Common myeloid progenitor, CD34-positive (primary cell): Measurements from ENCODE around the gene FHAD1.
A peak's percentile ranks its signal among the peaks of the same experiment; 100 is the strongest.

ENCODE experiments used
- CTCF ChIA-PET: fragments of 350-600 bp; sonication (Branson Sonifier 250); formaldehyde crosslinking; loops from one replicate; lab custom pipeline; 2021; ENCODE audit warnings: antibody characterized with exemption; lab: Charles Lee
- POLR2A ChIA-PET: fragments of 350-600 bp; sonication (Branson Sonifier 250); formaldehyde crosslinking; loops from one replicate; lab custom pipeline; 2021; ENCODE audit warnings: antibody characterized with exemption; lab: Charles Lee
- DNase-seq, 3 donors: peaks; one replicate each; pipeline versions ENCODE4 v3.0.0 to v3.0.0-alpha.2; 2013
- H3K27ac ChIP-seq, 2 experiments: 1 replicate in 1 of 2; 2 replicates in 1 of 2; pipeline ENCODE4 v1.7.0; 2013; ENCODE audit warnings: inconsistent platforms in 2 of 2, low read length in 2 of 2, mild to moderate bottlenecking in 2 of 2, low read depth in 1 of 2, moderate library complexity in 1 of 2; ENCODE audit not compliant: severe bottlenecking in 2 of 2, insufficient read depth in 1 of 2, poor library complexity in 1 of 2
- H3K27me3 ChIP-seq, 5 experiments: replicated peaks in 2 of 5; 1 replicate in 3 of 5; 2 replicates in 2 of 5; pipeline versions ENCODE4 v1.6.1 to v1.7.0; 2013; ENCODE audit warnings: low read length in 4 of 5, mild to moderate bottlenecking in 2 of 5, moderate library complexity in 2 of 5, inconsistent platforms in 1 of 5; ENCODE audit not compliant: insufficient read depth in 5 of 5, control insufficient read depth in 4 of 5
- H3K36me3 ChIP-seq, 4 experiments: 1 replicate in 2 of 4; 2 replicates in 2 of 4; pipeline versions ENCODE4 v1.6.1 to v1.7.0; 2013; ENCODE audit warnings: low read length in 3 of 4, control low read depth in 1 of 4, mild to moderate bottlenecking in 1 of 4; ENCODE audit not compliant: control insufficient read depth in 4 of 4, insufficient read depth in 4 of 4
- H3K4me1 ChIP-seq, 4 experiments: 1 replicate in 3 of 4; 2 replicates in 1 of 4; pipeline versions ENCODE4 v1.6.1 to v1.7.1; 2013; ENCODE audit warnings: low read length in 3 of 4, mild to moderate bottlenecking in 3 of 4, control low read depth in 1 of 4, inconsistent platforms in 1 of 4, moderate library complexity in 1 of 4; ENCODE audit not compliant: control insufficient read depth in 4 of 4, insufficient read depth in 4 of 4; ENCODE audit errors: control extremely low read depth in 1 of 4
- H3K4me3 ChIP-seq, 7 experiments: 1 replicate in 4 of 7; 2 replicates in 3 of 7; pipeline versions ENCODE4 v1.5.1 to v1.7.0; 2013; ENCODE audit warnings: mild to moderate bottlenecking in 7 of 7, low read length in 6 of 7, moderate library complexity in 6 of 7, inconsistent platforms in 2 of 7, low read depth in 2 of 7, control low read depth in 1 of 7; ENCODE audit not compliant: insufficient read depth in 4 of 7, control insufficient read depth in 1 of 7; ENCODE audit errors: extremely low read depth in 1 of 7
- H3K9me3 ChIP-seq, 5 experiments: 1 replicate in 4 of 5; 2 replicates in 1 of 5; pipeline versions ENCODE4 v1.6.1 to v1.7.1; 2013; ENCODE audit warnings: low read length in 4 of 5, mild to moderate bottlenecking in 2 of 5, inconsistent platforms in 1 of 5, low read depth in 1 of 5, moderate library complexity in 1 of 5; ENCODE audit not compliant: control insufficient read depth in 4 of 5, insufficient read depth in 2 of 5; ENCODE audit errors: control extremely low read depth in 1 of 5
- WGBS: methylation state at CpG from one replicate; pipeline ENCODE4 v1.1.5; 2013; ENCODE audit not compliant: insufficient coverage; 5-methylcytosine and 5-hydroxymethylcytosine counted together

FHAD1 gene

GRCh38 chr1:15412843-15413242 is 165.8 kb downstream of the FHAD1 start:
- Histone ChIP-seq H3K4me1 (peaks cover 11 to 82% (median 76%) of the 10 kb centered on the region in 4 experiments), H3K4me3 (peak overlapping the region in 3 of 7 experiments; percentile 19 to 55 (median 40))

DNA sequence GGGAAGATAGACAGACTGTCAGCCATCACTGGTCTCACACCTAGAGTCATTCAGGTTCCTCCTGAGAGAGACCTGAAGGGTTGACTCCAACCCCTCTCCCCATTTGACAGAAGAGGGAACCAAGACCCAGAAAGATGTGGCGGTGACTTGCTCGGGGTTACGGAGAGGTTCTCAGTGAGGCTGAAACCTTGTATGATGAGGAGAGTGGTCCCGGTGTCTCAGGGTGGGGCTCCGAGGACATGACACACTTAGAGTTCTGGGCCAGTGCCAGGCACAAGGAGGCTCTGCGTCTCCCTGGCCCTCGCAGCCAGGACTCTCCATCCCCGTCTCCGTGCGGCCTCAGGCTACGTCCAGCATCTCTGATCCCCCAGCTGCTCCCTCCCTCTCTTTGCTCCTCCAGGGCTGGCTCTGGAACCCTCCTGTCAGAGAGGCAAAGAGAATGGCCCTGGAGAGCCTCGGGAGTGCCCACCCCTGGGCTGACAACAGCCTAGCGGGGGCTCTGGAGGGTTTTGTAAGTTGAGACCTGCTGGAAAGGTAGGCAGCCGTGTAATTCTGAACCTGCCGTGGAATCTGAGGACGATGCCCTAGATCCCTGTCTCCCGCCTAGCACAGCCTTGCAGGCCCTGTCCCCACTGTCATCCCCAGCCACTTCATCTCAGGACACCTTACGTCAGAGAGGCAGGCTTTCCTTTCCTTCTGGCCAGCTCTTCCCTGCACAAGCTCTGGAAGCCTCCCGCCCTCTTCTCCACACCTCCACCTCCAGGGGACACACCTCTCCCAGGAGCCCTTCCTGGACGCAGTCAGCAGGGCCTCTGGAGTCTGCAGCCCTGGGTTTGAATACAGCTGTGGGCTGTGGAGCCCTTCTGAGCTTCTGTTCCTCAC is 166.8 kb downstream of the FHAD1 start:
- H3K27me3 ChIP-seq: no peaks in the 10 kb centered on the region
- DNase-seq: no peak
- no peak overlapping the region for H3K4me3 ChIP-seq
- H3K27ac ChIP-seq: no peak overlapping the region
- ChIA-PET CTCF (interaction anchor here (1.1 to 1.3 kb wide), 2 partner anchors 8 to 90 kb away, joined by 4 read pairs; no protein-coding TSS in a partner anchor), POLR2A (interaction anchor here (0.5 kb wide), 1 partner anchor 215 kb away, joined by 3 read pairs; no protein-coding TSS in a partner anchor)
- H3K9me3 ChIP-seq: no peaks in the 10 kb centered on the region
- WGBS: 94% methylated on average over 15 of the region's 20 CpGs
- H3K4me1 ChIP-seq: peaks cover 11 to 83% (median 76%) of the 10 kb centered on the region in 4 experiments
- peaks cover 0 to 31% (median 10%) of the 10 kb centered on the region in 4 experiments for H3K36me3 ChIP-seq

More at GRCh38 chr1:15412843-15413242, 165.8 kb downstream of the FHAD1 start:
- H3K27ac ChIP-seq: no peak overlapping the region
- H3K9me3 ChIP-seq: no peaks in the 10 kb centered on the region
- H3K36me3 ChIP-seq: peaks cover 0 to 31% (median 10%) of the 10 kb centered on the region in 4 experiments
- ChIA-PET CTCF (interaction anchor here (1.2 to 1.9 kb wide), 3 partner anchors 15 to 108 kb away, joined by 3 to 4 read pairs (median 3); no protein-coding TSS in a partner anchor), POLR2A (interaction anchor here (0.6 kb wide), 1 partner anchor 25 kb away, joined by 3 read pairs; no protein-coding TSS in a partner anchor)
- H3K27me3 ChIP-seq: peaks cover 0 to 2% (median 0%) of the 10 kb centered on the region in 5 experiments
- DNase-seq: no peak
- 96% methylated on average over 10 of the region's 11 CpGs for WGBS

GRCh38 chr1:15414445-15414983 is 167.5 kb downstream of the FHAD1 start:
- DNase-seq: no peak
- WGBS: 96% methylated on average over 10 of the region's 10 CpGs
- Histone ChIP-seq H3K9me3 (no peaks in the 10 kb centered on the region), H3K27ac (no peak overlapping the region), H3K4me3 (no peak overlapping the region), H3K36me3 (peaks cover 0 to 36% (median 10%) of the 10 kb centered on the region in 4 experiments), H3K4me1 (peaks cover 11 to 82% (median 70%) of the 10 kb centered on the region in 4 experiments), H3K27me3 (no peaks in the 10 kb centered on the region)
- ChIA-PET CTCF (interaction anchor here (1.1 to 1.3 kb wide), 3 partner anchors 9 to 91 kb away, joined by 4 read pairs; no protein-coding TSS in a partner anchor), POLR2A (no interaction called here)

- POLR2A ChIA-PET: interaction anchor here (0.6 to 1.8 kb wide), 4 partner anchors 9 to 63 kb away, joined by 3 to 7 read pairs (median 3); no protein-coding TSS in a partner anchor
- H3K27ac ChIP-seq: peak overlapping the region in 1 of 2 experiments; percentile 58
- no peaks in the 10 kb centered on the region for H3K9me3 ChIP-seq
- H3K36me3 ChIP-seq: peaks cover 0 to 48% (median 18%) of the 10 kb centered on the region in 4 experiments
- H3K27me3 ChIP-seq: no peaks in the 10 kb centered on the region
- CTCF ChIA-PET: interaction anchor here (0.7 to 6.0 kb wide), 7 partner anchors 11 to 104 kb away, joined by 3 to 28 read pairs (median 3); no protein-coding TSS in a partner anchor
- H3K4me3 ChIP-seq: peak overlapping the region in 5 of 7 experiments; percentile 10 to 61 (median 26)
- peaks cover 10 to 60% (median 51%) of the 10 kb centered on the region in 4 experiments for H3K4me1 ChIP-seq
- peak; percentile 87 to 96 (median 95) for DNase-seq
- WGBS: 38% methylated on average over 4 of the region's 18 CpGs
Observed at GRCh38 chr1:15417059-15417934, 170.3 kb downstream of the FHAD1 start.

DNA sequence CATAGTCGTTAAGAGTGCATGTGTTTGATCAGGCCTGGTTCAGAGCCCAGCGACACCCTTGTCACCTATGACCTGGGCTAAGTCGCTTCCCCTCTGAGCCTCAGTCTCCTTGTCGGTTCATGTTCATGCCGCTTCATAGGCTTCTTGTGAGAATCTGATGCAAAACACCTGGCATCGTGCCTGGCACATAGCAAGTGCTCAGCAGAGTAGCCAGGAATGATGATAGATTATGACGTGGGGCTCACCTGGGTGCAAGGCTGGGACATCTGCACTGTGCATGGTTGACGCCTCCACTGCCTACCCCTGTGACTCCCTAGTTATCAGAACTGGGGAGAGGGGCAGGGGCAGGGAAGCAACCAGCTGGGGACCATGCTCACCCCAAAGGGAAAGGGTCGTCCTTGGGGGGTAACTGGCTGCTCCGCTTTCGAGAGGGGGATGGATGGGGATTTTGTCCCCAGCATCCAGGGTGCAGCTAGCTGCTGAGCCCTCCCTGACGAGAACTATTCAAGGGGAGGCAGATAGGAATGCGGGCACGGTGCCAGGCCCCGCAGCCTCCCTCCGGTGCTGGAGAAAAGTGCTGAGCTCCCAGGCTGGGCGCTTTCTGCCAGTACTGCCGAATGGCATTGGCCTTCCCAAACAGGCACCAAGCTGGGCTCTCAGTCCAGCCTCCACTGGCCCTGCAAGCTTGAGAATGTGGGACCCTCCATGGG is 171.9 kb downstream of the FHAD1 start:
- H3K27me3 ChIP-seq: no peaks in the 10 kb centered on the region
- CTCF ChIA-PET: interaction anchor here (0.6 to 6.0 kb wide), 3 partner anchors 9 to 95 kb away, joined by 3 to 28 read pairs (median 3); no protein-coding TSS in a partner anchor
- WGBS: 96% methylated on average over 16 of the region's 18 CpGs
- DNase-seq: no peak
- H3K27ac ChIP-seq: no peak overlapping the region
- H3K4me3 ChIP-seq: no peak overlapping the region
- peaks cover 0 to 35% (median 13%) of the 10 kb centered on the region in 4 experiments for H3K36me3 ChIP-seq
- H3K9me3 ChIP-seq: no peaks in the 10 kb centered on the region
- POLR2A ChIA-PET: no interaction called here
- H3K4me1 ChIP-seq: peaks cover 7 to 49% (median 36%) of the 10 kb centered on the region in 4 experiments
